ENCODE measurements around the gene DNM3. TPM values are rescaled to one million over a fixed set of nuclear protein-coding genes. Genes with fewer than 3 reads are reported as not detected.

DNM3 gene
- total and polyA plus RNA-seq, 7 donors, result 0.60 to 13.3 (median 3.9) TPM

GRCh38 chr1:172241540-172241939 lies 400.2 kb downstream of the DNM3 start:
- TF ChIP-seq POLR2AphosphoS5 (IDR thresholded peaks at IDR 0.05) (no peak), POLR2A (IDR thresholded peaks at IDR 0.05) (no peak), EP300 (IDR thresholded peaks at IDR 0.05) (no peak)
- TF ChIP-seq, protein P1, sequence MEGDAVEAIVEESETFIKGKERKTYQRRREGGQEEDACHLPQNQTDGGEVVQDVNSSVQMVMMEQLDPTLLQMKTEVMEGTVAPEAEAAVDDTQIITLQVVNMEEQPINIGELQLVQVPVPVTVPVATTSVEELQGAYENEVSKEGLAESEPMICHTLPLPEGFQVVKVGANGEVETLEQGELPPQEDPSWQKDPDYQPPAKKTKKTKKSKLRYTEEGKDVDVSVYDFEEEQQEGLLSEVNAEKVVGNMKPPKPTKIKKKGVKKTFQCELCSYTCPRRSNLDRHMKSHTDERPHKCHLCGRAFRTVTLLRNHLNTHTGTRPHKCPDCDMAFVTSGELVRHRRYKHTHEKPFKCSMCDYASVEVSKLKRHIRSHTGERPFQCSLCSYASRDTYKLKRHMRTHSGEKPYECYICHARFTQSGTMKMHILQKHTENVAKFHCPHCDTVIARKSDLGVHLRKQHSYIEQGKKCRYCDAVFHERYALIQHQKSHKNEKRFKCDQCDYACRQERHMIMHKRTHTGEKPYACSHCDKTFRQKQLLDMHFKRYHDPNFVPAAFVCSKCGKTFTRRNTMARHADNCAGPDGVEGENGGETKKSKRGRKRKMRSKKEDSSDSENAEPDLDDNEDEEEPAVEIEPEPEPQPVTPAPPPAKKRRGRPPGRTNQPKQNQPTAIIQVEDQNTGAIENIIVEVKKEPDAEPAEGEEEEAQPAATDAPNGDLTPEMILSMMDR (IDR thresholded peaks at IDR 0.05), result no peak
- no peaks in the 10 kb centered on the region for H3K27me3 ChIP-seq
- peaks cover 0 to 16% (median 12%) of the 10 kb centered on the region in 4 donors for H3K4me1 ChIP-seq
- 88 to 91% methylated on average over 1 of the region's 1 CpG for WGBS, 2 donors
- no peak overlapping the region for H3K27ac ChIP-seq
- no peaks in the 10 kb centered on the region for H3K9me3 ChIP-seq
- DNase-seq, result no peak
- H3K4me3 ChIP-seq, result no peak overlapping the region
- no peaks in the 10 kb centered on the region for H3K36me3 ChIP-seq
- intact Hi-C loops (cut with DNase I), result no loop called here

- Histone ChIP-seq H3K4me3 (no peak overlapping the region), H3K27ac (no peak overlapping the region), H3K36me3 (no peaks in the 10 kb centered on the region), H3K4me1 (peaks cover 0 to 11% (median 8%) of the 10 kb centered on the region in 4 donors), H3K27me3 (no peaks in the 10 kb centered on the region), H3K9me3 (no peaks in the 10 kb centered on the region)
- intact Hi-C loops (cut with DNase I), result no loop called here
- 95 to 97% methylated on average over 1 of the region's 1 CpG for whole genome bisulfite sequencing, 2 donors
- TF ChIP-seq POLR2AphosphoS5 (IDR thresholded peaks at IDR 0.05) (no peak), POLR2A (IDR thresholded peaks at IDR 0.05) (no peak), EP300 (IDR thresholded peaks at IDR 0.05) (no peak)
- TF ChIP-seq, protein P1 (IDR thresholded peaks at IDR 0.05), result no peak
- no peak for DNase-seq
These were observed 403.6 kb downstream of the DNM3 start for GRCh38 chr1:172244865-172245264.

GRCh38 chr1:172245788-172246187 lies 404.5 kb downstream of the DNM3 start:
- Histone ChIP-seq H3K27ac (no peak overlapping the region), H3K4me3 (no peak overlapping the region)
- no peak for TF ChIP-seq EP300 (IDR thresholded peaks at IDR 0.05)

DNA sequence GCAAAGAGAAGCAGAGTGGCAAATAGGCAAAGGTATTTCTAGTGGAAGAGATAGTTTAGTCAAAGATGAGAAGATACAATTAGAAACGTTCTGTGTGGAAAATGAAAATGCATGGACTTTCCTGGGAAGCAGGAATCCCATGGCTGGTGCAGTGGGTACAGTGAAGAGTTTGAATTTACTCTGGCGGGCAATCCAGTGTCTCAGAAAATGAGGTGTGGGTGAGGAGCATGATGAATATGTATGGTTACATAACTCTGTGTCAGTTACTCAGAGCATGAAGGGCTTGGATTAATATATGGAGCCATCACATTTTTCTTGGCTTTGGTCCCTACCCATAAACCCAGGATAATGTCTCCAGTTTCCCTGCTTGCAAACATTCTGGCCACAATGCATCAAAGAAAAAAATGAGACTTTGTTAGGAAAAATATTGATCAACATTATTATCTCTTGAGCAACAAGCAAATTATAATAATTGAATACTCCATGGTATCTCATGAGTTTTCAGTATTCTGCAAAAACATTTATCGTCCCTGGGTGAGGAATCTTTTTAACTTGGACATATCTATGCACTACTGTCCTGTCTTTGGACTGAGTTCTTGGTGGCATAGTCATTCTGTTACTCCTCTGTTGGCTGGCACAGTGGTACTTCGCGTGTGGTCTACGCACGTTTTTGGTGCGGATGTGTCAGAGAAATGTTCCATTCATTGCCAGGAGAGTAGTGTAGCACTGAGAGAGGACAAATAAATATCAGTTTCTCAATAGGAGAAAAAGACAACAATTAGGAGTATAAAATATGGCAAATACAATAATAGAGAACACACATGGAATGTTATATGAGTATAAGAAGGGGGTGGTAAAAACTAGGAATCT lies 405.5 kb downstream of the DNM3 start:
- DNase-seq, result no peak
- intact Hi-C loops (cut with DNase I), result no loop called here
- Histone ChIP-seq H3K27ac (no peak overlapping the region), H3K9me3 (no peaks in the 10 kb centered on the region), H3K27me3 (no peaks in the 10 kb centered on the region), H3K4me3 (no peak overlapping the region), H3K36me3 (no peaks in the 10 kb centered on the region), H3K4me1 (no peaks in the 10 kb centered on the region)
- TF ChIP-seq, protein P1 (IDR thresholded peaks at IDR 0.05), result no peak
- TF ChIP-seq POLR2AphosphoS5 (IDR thresholded peaks at IDR 0.05) (no peak), EP300 (IDR thresholded peaks at IDR 0.05) (no peak), POLR2A (IDR thresholded peaks at IDR 0.05) (no peak)
- 91 to 93% methylated on average over 8 of the region's 8 CpGs for WGBS, 2 donors

More at GRCh38 chr1:172245788-172246187, 404.5 kb downstream of the DNM3 start:
- Histone ChIP-seq H3K27me3 (no peaks in the 10 kb centered on the region), H3K9me3 (no peaks in the 10 kb centered on the region), H3K36me3 (no peaks in the 10 kb centered on the region), H3K4me1 (peaks cover 0 to 2% (median 0%) of the 10 kb centered on the region in 4 donors)
- intact Hi-C loops (cut with DNase I), result no loop called here
- DNase-seq, result no peak
- WGBS, 2 donors, result 74 to 90% methylated on average over 3 of the region's 3 CpGs

GRCh38 chr1:172251486-172251885 lies 410.2 kb downstream of the DNM3 start:
- Histone ChIP-seq H3K4me3 (no peak overlapping the region), H3K4me1 (peaks cover 0 to 18% (median 0%) of the 10 kb centered on the region in 4 donors), H3K27me3 (no peaks in the 10 kb centered on the region), H3K36me3 (no peaks in the 10 kb centered on the region), H3K27ac (no peak overlapping the region), H3K9me3 (no peaks in the 10 kb centered on the region)
- WGBS, 2 donors, result 83 to 97% methylated on average over 1 of the region's 1 CpG
- intact Hi-C loops (cut with DNase I), result no loop called here
- DNase-seq, result no peak
- TF ChIP-seq POLR2A (IDR thresholded peaks at IDR 0.05) (no peak), EP300 (IDR thresholded peaks at IDR 0.05) (no peak), POLR2AphosphoS5 (IDR thresholded peaks at IDR 0.05) (no peak)
- TF ChIP-seq, protein P1 (IDR thresholded peaks at IDR 0.05), result no peak
